Measurements from ENCODE around the gene C12orf50. TPM values are rescaled to one million over a fixed set of nuclear protein-coding genes. Genes with fewer than 3 reads are reported as not detected.

The C12orf50 gene, protein sequence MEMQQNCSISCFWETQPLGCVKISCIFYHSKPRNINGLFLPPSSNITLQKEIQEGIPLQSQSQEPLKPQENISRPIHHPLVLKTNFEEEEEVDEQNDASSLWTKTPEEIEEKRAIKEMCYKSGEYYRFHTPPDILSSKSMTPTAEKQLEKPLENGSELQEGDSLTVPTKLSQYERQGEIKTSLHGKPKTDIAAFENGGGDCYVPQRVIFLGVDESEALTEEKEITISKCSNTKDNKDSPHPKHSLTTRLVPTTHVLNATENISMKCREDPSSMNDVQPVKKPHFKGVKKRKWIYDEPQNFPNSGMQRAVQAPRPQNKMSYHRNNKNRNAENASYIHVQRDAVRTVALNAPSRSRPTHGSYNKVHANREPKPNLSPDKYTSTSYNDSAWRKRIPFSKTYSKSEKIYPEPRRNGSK
- 0.08 TPM in 1 of 2 replicates, not detected in the other for total RNA-seq
- long read RNA-seq, result 0 reads

DNA sequence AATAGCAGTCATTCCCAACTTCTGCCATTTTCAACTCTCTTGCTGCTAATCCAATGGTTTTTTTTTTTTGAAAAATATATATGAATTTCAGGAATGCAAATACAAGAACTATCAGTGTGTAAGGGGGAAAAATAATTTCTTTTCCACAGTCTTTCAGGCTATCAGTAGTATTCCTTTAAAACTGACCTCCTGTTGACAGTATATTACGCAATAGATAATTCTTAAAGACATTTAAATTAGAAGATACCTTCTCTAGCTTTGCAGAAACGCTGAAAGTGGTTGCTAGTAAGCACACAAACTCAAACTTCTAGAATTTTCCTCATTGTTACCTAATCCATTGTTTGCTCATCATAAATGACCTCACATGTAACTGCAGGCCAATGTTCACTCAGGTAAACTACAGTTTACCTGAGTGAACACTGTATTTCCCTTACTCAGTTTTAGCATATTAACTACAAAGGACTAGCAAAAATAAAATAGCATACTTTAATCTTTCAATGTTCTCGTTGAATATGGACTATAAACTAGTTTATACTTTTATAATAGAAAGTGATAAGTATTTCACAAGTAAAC is at the start of gene C12orf50:
TSS of gene C12orf50 (minus strand) at position 309 of the 573 bp plus-strand sequence. CDS start 2,439 bp downstream, outside the sequence.
- no peak within 1 kb of the TSS for H3K27ac Mint-ChIP-seq (ENCODE audit: unreplicated experiment)
- H3K36me3 Mint-ChIP-seq (ENCODE audit: unreplicated experiment), result no peaks in the 10 kb centered on the region
- peaks cover 17% of the 10 kb centered on the region for H3K27me3 Mint-ChIP-seq (ENCODE audit: unreplicated experiment)
- no peak for DNase-seq (ENCODE audit: extremely low spot score, unreplicated experiment)
- H3K4me3 Mint-ChIP-seq (ENCODE audit: unreplicated experiment), result no peak within 1 kb of the TSS
- TF ChIP-seq, protein P1, sequence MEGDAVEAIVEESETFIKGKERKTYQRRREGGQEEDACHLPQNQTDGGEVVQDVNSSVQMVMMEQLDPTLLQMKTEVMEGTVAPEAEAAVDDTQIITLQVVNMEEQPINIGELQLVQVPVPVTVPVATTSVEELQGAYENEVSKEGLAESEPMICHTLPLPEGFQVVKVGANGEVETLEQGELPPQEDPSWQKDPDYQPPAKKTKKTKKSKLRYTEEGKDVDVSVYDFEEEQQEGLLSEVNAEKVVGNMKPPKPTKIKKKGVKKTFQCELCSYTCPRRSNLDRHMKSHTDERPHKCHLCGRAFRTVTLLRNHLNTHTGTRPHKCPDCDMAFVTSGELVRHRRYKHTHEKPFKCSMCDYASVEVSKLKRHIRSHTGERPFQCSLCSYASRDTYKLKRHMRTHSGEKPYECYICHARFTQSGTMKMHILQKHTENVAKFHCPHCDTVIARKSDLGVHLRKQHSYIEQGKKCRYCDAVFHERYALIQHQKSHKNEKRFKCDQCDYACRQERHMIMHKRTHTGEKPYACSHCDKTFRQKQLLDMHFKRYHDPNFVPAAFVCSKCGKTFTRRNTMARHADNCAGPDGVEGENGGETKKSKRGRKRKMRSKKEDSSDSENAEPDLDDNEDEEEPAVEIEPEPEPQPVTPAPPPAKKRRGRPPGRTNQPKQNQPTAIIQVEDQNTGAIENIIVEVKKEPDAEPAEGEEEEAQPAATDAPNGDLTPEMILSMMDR (IDR thresholded peaks at IDR 0.05), result no peak
- H3K9me3 Mint-ChIP-seq (ENCODE audit: unreplicated experiment), result no peaks in the 10 kb centered on the region
- no peaks in the 10 kb centered on the region for H3K4me1 Mint-ChIP-seq (ENCODE audit: unreplicated experiment)

DNA sequence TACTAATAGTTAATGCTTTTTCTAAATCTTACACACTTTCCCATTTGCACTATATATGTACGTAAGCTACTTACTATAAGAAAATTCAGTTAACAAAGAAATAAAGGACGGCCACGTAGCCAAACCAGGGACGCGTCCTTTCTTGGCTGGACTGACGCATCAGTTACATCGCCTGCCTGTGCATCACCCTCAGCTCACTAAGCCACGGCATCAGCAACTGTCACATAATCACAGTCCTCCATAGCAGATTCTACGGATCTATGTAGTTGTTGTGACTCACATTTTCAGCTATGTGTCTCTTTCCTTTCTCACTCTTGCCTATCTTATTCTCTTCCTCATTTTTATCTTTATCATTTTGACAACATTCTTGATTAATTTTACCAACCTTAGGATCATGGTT is 38.1 kb upstream of the C12orf50 start:
- Mint-ChIP-seq H3K36me3 (ENCODE audit: unreplicated experiment) (peaks cover 39% of the 10 kb centered on the region), H3K27ac (ENCODE audit: unreplicated experiment) (no peak overlapping the region), H3K9me3 (ENCODE audit: unreplicated experiment) (no peaks in the 10 kb centered on the region), H3K4me1 (ENCODE audit: unreplicated experiment) (peaks cover 23% of the 10 kb centered on the region), H3K4me3 (ENCODE audit: unreplicated experiment) (no peak overlapping the region), H3K27me3 (ENCODE audit: unreplicated experiment) (no peaks in the 10 kb centered on the region)
- DNase-seq (ENCODE audit: extremely low spot score, unreplicated experiment), result no peak
- TF ChIP-seq, protein P1 (IDR thresholded peaks at IDR 0.05), result no peak

DNA sequence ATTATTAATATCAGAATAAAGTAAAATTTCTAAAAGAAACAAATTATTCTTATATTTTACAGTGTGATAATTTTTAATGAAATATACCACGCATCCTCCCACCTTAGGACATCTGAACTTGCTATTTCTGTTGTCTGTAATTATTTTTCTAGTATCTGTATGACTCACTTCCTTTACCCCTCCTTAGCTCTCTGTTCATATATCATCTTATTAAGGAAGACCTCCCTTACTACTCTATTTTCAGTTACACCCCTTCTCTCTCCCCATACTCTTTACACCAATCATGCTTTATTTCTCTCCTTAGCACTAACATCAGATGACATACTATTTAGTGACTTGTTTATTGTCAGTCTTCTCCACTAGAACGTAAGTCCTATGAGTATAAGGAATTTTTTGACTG is 34.2 kb upstream of the C12orf50 start:
- Mint-ChIP-seq H3K9me3 (ENCODE audit: unreplicated experiment) (no peaks in the 10 kb centered on the region), H3K36me3 (ENCODE audit: unreplicated experiment) (peaks cover 33% of the 10 kb centered on the region), H3K27ac (ENCODE audit: unreplicated experiment) (no peak overlapping the region), H3K27me3 (ENCODE audit: unreplicated experiment) (no peaks in the 10 kb centered on the region), H3K4me3 (ENCODE audit: unreplicated experiment) (no peak overlapping the region), H3K4me1 (ENCODE audit: unreplicated experiment) (peaks cover 5% of the 10 kb centered on the region)
- DNase-seq (ENCODE audit: extremely low spot score, unreplicated experiment), result no peak
- TF ChIP-seq, protein P1 (IDR thresholded peaks at IDR 0.05), result no peak

DNA sequence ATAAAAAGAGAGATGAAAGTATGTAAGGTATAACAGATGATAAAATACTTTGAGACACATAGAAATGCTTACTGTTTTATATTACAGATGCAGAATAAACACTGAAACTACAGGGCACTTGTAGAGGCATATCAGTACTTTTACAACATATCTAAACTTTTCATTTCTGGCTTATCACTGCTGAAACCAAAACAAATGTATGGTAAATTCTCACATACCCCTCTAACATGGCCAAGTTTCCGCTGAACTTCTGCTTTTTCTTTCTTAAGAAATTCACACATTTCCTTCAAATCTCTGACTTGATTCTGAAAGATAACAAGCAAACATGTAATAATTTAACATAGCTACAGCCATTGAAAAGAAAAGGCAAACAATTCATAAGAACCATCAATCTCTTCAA is 33.3 kb upstream of the C12orf50 start:
- H3K27ac Mint-ChIP-seq (ENCODE audit: unreplicated experiment), result no peak overlapping the region
- TF ChIP-seq, protein P1 (IDR thresholded peaks at IDR 0.05), result no peak
- H3K4me1 Mint-ChIP-seq (ENCODE audit: unreplicated experiment), result peaks cover 5% of the 10 kb centered on the region
- H3K9me3 Mint-ChIP-seq (ENCODE audit: unreplicated experiment), result no peaks in the 10 kb centered on the region
- no peak for DNase-seq (ENCODE audit: extremely low spot score, unreplicated experiment)
- H3K4me3 Mint-ChIP-seq (ENCODE audit: unreplicated experiment), result no peak overlapping the region
- peaks cover 38% of the 10 kb centered on the region for H3K36me3 Mint-ChIP-seq (ENCODE audit: unreplicated experiment)
- no peaks in the 10 kb centered on the region for H3K27me3 Mint-ChIP-seq (ENCODE audit: unreplicated experiment)

DNA sequence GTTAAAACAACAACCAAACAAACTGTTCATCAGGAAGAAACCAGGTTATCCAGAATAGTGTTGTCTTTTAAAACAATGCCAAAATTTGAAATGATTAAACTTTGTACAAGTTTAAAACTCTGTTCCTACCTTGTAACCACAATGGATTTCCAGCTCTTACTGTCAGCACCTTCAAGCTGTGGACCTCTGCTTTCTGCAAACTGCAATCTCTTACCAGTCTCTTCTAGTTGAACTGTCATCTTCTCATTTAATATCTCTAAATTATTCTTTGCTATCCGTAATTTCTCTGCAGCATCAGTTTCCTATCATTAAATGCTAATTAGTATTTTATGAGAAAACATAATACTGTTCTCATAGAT is 29.5 kb upstream of the C12orf50 start:
- no peaks in the 10 kb centered on the region for H3K27me3 Mint-ChIP-seq (ENCODE audit: unreplicated experiment)
- H3K4me3 Mint-ChIP-seq (ENCODE audit: unreplicated experiment), result no peak overlapping the region
- no peak for DNase-seq (ENCODE audit: extremely low spot score, unreplicated experiment)
- no peaks in the 10 kb centered on the region for H3K9me3 Mint-ChIP-seq (ENCODE audit: unreplicated experiment)
- peaks cover 44% of the 10 kb centered on the region for H3K36me3 Mint-ChIP-seq (ENCODE audit: unreplicated experiment)
- H3K4me1 Mint-ChIP-seq (ENCODE audit: unreplicated experiment), result peaks cover 5% of the 10 kb centered on the region
- H3K27ac Mint-ChIP-seq (ENCODE audit: unreplicated experiment), result no peak overlapping the region
- TF ChIP-seq, protein P1 (IDR thresholded peaks at IDR 0.05), result no peak

All from osteocyte (in vitro differentiated cells).